H54 (cell line): ENCODE data around the gene SBF1.
"Not testable (repeated sequence)": the region's sequence is repeated elsewhere in the genome, so short reads cannot be mapped to it uniquely, and the experiment has no call there.

Source experiments
- DNase-seq: peaks from one replicate; pipeline ENCODE4 v3.0.0; 2011; ENCODE audit warnings: low spot score, mixed read lengths; ENCODE audit not compliant: insufficient read length
- FAIRE-seq: peaks from 3 replicates; lab custom pipeline; 2011; peaks lifted over from hg19 to GRCh38; lab: Jason Lieb, UNC
- POLR2A ChIP-seq: IDR thresholded peaks from 2 replicates; pipeline ENCODE4 v1.6.1; 2011; ENCODE audit warnings: low read depth, mild to moderate bottlenecking, low read length

The SBF1 gene

DNA sequence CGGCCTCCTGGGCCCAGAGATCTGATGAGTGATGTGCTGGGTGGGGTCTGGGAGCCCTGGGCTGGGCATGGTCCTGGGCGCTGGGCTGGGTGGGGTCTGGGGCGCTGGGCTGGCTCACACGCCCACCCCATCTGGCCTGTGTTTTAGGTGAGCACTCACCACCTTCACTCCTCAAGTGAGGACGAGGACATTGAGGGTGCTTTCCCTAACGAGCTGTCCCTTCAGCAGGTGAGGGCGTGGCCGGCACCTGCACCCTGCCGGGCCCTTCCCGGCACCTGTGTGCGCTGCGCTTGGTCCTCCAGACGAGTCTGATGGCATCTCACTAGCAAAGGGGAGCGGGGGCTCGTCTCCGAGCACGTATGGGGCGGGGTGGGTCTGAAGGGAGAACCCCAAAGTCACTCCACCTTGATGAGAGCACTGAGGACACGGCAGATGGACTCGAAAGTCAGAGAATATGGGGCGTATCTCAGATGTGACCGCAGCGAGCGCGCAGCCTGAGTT lies 37.9 kb downstream of the SBF1 start:
- no peak for FAIRE-seq

DNA sequence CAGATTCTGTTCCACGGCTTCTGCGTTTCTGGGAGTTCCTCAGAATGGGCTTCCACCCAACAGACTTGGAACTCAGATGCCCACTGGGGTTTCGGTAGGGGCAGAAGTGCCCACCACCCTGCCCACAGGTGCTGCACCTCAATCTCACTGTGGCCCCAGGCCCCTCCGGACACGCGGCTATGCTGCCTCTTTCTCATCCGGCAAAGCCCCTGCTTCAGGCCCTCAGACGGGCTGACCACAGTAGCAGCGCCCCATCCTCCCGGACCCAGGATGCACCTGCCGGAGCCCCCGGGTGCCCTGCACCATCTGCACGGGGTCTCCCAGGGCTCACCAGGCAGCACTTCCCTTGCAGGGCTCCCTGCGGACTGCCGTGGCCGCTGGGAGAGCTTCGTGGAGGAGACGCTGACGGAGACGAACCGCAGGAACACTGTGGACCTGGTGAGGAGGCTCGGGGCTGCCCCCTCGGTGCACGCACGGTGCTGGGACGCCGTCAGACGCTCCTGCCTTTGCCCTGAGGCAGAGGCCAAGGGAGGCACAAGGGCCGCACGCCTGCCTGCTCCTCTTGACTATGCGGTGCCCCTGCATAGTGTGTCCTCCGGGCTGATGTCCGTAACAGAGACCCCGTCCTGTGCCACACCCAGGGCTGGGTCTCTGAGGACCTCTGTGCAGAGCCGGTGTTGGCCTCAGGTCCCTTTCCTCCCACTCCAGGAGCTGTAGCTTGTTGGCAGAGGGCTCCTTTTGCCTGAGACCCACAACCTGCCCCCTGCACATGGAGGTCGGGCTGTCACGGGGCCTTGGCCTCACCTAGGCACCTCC lies 38.6 kb downstream of the SBF1 start:
- FAIRE-seq (no peak), DNase-seq (no peak)
- no peak for TF ChIP-seq POLR2A

More for the DNA sequence above, 37.9 kb downstream of the SBF1 start:
- DNase-seq: no peak
- no peak for TF ChIP-seq POLR2A

DNA sequence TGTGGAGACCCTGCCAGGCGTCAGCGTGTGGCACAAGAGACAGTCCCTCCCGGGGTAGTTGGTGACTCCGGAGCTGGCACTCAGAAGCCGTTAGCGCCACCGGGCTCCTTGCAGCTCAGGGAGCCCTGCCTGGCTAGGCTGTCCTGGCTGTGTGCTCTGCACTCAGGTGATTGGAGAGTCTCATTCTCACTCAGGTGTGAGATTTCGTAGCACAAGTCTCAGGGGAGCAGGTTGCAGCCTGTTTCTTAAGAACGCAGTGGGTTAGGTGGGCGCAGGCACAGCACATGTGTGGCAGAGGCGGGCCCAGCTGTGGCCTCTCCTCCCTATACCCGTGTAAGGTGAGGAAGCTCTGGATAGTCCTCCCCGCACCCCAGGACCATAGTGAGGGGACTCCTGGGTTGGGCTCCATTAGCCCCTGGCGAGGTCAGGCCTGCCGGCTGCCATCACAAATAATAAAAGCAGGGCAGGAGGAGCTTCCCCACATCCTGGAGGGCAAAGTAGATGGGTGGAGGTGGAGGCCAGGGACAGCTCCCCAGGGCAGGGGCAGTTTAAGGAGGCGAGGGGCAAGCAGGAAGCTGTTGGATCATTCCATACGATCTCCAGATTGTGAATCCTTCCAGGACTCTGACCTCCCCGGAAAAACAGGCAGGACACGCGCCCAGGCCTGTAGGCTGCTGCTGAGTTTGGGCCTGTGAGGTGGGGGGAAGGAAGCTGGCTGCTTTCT lies 39.4 kb downstream of the SBF1 start:
- DNase-seq (no peak), FAIRE-seq (no peak)
- TF ChIP-seq POLR2A: no peak

DNA sequence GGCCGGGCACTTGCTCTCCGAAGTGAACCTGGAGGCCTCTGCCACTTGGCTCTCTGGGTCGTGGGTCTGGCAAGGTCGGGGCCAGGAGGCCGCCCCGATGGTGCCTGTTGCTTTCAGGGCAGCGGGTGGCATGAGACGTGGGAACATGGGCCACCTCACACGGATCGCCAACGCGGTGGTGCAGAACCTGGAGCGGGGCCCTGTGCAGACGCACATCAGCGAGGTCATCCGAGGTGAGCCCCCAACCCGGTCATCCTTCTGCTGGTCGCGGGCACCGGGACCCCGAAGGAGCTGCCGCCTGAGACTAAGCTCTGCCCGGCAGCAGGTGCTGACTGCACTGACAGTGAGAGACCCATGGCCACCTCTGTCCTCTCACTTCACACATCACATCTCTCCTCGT lies 40.0 kb downstream of the SBF1 start:
- DNase-seq (no peak), FAIRE-seq (no peak)

DNA sequence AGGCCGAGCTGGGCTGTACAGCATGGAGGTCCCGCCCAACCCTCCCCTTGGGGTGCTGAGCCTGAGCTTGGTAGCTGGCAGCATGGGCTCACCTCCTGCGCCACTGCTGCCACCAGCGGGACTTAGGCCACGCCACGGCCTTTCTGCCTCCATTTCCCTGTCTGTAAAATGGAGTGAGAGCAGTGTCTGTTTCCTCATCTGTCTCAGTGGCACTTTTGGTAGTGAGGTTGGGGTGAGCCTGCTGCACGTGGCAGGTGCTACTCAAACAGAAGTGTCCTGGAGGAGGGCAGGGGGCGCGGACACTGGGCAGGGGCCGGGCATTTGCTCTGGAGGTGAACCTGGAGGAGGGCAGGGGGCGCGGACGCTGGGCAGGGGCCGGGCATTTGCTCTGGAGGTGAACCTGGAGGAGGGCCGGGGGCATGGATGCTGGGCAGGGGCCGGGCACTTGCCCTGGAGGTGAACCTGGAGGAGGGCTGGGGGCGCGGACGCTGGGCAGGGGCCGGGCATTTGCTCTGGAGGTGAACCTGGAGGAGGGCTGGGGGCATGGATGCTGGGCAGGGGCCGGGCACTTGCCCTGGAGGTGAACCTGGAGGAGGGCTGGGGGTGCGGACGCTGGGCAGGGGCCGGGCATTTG lies 41.8 kb downstream of the SBF1 start:
- not testable (repeated sequence) for FAIRE-seq, DNase-seq

More for the DNA sequence above, 40.0 kb downstream of the SBF1 start:
- no peak for TF ChIP-seq POLR2A

DNA sequence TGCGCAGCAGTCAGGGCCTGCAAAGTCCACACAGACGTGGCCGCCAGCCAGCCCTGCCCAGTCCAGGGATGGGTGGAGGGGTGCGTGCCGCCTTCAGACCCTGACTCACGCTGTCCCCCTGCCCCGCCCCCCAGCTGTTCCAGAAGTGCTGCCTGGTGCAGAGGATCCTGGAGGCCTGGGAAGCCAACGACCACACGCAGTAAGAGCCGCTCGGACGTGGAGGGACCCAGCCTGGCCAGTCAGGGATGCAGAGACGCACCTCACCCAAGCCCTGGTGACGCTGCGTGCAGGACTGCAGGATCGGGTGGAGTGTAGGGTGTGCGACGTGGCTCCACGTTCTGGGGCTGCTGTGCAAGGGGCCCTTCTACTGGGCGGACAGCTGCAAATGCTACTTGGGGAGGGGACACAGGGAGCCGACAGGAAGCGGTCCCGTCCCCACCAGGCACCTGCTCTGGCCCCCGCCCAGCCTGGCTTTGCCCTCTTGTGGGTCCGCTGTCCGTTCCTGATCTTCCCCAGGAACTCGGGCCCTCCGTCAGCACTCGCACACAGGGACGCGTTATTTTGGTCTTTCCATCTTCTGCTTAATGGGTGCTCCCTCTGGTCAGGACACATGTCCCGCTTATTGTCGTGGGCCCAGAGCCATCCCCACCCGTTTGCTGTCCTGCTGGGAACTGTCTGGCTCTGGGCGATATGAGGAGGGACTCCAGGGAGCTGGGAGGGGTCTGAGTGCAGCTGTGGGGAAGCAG lies 42.5 kb downstream of the SBF1 start:
- TF ChIP-seq POLR2A: no peak
- no peak for DNase-seq
- FAIRE-seq: no peak

DNA sequence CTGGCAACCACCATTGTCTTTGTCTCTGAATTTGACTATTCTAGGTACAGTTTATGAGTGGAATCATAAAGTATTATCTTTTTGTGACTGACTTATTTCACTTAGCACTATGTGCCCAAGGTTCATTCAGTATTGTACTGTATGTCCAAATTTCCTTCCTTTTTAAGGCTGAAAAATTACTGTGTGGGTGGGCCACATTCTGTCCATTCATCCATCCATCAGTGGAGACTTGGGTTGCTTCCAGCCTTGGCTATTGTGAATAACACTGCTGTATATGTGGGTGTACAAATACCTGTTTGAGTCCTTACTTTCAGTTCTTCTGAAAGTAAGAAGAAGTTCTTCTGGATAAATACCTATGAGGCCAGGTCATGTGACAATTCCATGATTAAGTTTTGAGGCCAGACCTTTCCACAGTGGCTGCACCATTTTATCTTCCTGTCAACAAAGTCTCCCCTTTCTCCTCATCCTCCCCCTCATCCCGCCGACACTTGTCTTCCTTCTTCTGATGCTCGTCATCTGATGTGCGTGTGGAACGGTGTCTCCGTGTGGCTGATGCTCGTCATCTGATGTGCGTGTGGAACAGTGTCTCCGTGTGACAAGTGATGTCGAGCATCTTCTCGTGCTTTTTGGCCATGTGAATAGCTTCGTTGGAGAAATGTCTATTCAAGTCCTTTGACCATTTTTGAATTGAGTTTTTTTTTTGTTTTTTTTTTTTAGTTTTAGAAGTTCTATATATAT lies 49.5 kb downstream of the SBF1 start:
- no peak for FAIRE-seq
- DNase-seq: no peak

DNA sequence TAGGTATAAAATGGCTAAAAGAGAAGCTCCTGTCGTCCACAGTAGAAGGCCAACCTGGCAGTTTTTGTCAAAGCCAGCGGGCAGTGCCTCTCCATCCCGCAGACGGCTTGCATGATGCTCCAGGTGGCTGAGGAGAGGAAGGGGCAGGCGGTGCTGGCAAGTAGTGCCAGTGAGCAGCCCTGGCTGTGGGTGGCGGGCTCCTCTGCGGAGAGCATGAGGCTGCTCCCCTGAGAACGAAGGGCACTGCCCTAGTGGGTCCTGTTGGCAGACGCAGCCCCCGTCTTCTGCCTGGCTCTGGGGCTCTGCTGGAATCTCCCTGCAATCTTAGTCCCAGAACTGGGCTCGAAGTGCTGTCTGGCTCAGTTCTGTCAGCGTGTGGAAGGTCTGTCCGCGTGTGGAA lies 50.9 kb downstream of the SBF1 start:
- no peak for TF ChIP-seq POLR2A
- FAIRE-seq (no peak), DNase-seq (no peak)

More for the DNA sequence above, 49.5 kb downstream of the SBF1 start:
- no peak for TF ChIP-seq POLR2A

DNA sequence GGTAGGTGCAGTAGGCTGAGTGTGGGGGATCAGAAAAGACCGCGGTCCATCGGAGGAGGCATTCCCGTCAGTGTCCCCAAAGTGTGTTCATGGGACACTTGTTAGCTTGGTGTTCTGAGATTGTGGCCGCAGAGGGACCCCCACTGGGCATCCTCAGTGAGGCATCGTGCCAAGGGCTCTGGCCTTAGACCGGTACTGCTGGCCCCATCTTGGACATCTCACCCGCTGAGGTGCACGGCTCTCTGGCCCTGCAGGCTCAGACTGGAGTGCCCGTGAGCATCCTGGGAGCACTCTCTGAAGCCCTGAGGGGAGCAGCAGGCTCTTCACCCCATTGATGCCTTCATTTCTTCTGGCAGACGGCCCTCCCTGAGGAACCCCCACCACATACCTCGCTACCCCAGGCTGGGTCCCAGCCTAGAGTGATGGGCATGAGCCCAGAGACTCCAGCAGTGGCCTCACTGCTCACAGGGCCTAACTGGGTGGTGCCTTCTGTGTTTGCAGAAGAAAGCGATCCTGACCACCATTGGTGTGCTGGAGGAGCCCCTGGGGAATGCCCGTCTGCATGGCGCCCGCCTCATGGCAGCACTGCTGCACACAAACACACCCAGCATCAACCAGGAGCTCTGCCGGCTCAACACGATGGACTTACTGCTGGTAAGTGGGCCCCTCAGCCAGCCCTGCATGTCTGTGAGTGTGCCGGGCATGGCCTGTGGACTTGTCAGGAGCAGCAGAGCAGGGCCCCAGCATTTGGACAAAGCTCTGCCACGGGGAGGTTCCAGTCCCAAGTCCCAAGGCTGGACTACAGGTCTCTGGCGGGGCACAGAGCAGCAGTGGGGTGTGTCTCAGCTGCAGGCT lies 51.6 kb downstream of the SBF1 start:
- TF ChIP-seq POLR2A: no peak
- no peak for DNase-seq
- FAIRE-seq: no peak

DNA sequence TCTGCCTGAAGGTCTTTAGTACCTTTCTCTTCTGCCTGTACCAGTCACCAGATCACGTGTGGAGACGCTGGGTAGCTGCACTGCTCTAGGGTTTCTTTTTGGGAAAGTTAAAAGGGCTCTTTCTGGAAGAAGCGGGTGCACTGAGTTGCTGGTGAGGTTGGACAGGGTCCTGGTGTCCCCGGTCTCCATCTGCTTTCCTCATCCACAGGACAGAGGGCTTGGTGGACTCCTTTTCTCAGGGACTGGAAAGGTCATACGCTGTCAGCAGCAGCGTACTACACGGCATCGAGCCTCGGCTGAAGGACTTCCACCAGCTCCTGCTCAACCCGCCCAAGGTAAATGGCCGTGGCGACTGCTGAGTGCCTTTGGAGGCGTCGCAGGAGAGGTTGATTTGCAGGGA lies 52.8 kb downstream of the SBF1 start:
- no peak for FAIRE-seq

DNA sequence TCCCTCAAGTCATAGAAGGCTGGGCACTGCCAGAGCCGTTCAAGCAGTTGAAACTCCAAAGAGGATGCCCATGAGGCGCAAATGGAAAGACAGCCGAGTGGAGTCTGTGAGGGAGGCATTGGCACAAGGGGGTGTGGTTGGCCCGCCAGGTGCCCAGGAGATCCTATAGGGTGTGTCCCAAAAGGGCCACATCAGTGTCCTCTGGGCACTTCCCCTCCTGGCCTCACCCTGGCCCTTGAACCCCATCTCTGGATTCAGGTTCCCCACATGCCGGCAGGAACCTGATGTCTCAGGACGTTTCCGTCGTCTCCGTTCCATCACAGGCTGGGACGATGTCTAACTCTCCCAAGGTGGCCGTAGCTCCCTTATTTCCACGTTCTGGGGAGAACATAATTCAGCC lies 54.3 kb downstream of the SBF1 start:
- no peak for TF ChIP-seq POLR2A

More for the DNA sequence above, 52.8 kb downstream of the SBF1 start:
- no peak for TF ChIP-seq POLR2A
- DNase-seq: no peak

DNA sequence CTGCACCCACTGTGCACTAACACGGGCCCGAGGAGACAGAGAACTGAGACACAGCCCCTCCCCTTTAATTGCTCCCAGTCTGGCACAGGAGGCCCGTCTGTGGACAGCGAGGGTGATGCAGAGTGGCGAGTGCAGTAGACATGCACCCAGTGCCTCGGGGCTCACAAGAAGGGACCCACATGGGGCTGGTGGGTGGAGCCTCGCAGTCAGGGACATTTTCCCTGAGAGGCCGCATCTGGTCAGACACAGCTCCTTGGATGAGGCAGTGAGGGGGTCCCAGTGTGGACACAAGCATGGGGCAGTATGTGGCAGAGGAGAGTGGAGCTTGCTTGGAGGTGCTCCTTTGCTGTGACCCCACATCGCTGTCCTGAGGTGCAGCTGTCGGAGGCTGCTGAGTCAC lies 54.8 kb downstream of the SBF1 start:
- no peak for DNase-seq
- TF ChIP-seq POLR2A: no peak
- FAIRE-seq: no peak

More for the DNA sequence above, 54.3 kb downstream of the SBF1 start:
- FAIRE-seq (no peak), DNase-seq (no peak)
